Caco-2 (cell line): ENCODE data around the gene CGNL1. TPM values are rescaled to one million over a fixed set of nuclear protein-coding genes. Genes with fewer than 3 reads are reported as not detected.

Experiments used
- BruUV-seq: library from RNA; stranded (reverse); fragments of 400-500 nt; replicated peaks from 2 replicates; lab custom pipeline; 2021; lab: Mats Ljungman, UMichigan
- CTCF ChIA-PET: fragments of 300-600 bp; sonication (Branson Sonifier 250); formaldehyde crosslinking; loops from one replicate; lab custom pipeline; 2022; ENCODE audit warnings: antibody characterized with exemption; lab: Charles Lee
- POLR2A ChIA-PET: fragments of 300-600 bp; sonication (Branson Sonifier 250); formaldehyde crosslinking; loops from one replicate; lab custom pipeline; 2022; ENCODE audit warnings: antibody characterized with exemption; lab: Charles Lee
- DNase-seq, 2 experiments: peaks; one replicate each; pipeline versions ENCODE4 v3.0.0 to v3.0.0-alpha.2; 2020 to 2022
- H3K27me3 ChIP-seq: replicated peaks from 2 replicates; pipeline ENCODE4 v1.6.0; 2011; ENCODE audit warnings: low read length; ENCODE audit not compliant: control insufficient read depth, insufficient read depth
- H3K36me3 ChIP-seq: 2 replicates; pipeline ENCODE4 v1.5.1; 2011; ENCODE audit warnings: low read length; ENCODE audit not compliant: control insufficient read depth, insufficient read depth
- H3K4me1 ChIP-seq: fragments of 250-450 bp; sonication (Bioruptor Pico); 2 replicates; pipeline ENCODE4 v1.5.1; 2020; ENCODE audit warnings: mild to moderate bottlenecking
- H3K4me3 ChIP-seq: 2 replicates; pipeline ENCODE4 v1.5.1; 2011; ENCODE audit warnings: low read depth, mild to moderate bottlenecking, control low read depth, low read length
- H3K9me3 ChIP-seq: fragments of 250-450 bp; sonication (Bioruptor Pico); 2 replicates; pipeline ENCODE4 v1.5.1; 2020; ENCODE audit warnings: mild to moderate bottlenecking, moderate library complexity
- H3K27ac Mint-ChIP-seq: one replicate; pipeline ENCODE4 v1.8.0; 2022; ENCODE audit warnings: mixed read lengths; ENCODE audit not compliant: unreplicated experiment
- H3K27me3 Mint-ChIP-seq: one replicate; pipeline ENCODE4 v1.8.0; 2022; ENCODE audit warnings: mixed read lengths; ENCODE audit not compliant: insufficient read depth, unreplicated experiment
- H3K36me3 Mint-ChIP-seq: one replicate; pipeline ENCODE4 v1.8.0; 2022; ENCODE audit warnings: mild to moderate bottlenecking, mixed read lengths; ENCODE audit not compliant: insufficient read depth, unreplicated experiment
- H3K4me1 Mint-ChIP-seq: one replicate; pipeline ENCODE4 v1.8.0; 2022; ENCODE audit warnings: low read depth, mixed read lengths; ENCODE audit not compliant: unreplicated experiment
- H3K4me3 Mint-ChIP-seq: one replicate; pipeline ENCODE4 v1.8.0; 2022; ENCODE audit warnings: mild to moderate bottlenecking, moderate library complexity, mixed read lengths; ENCODE audit not compliant: unreplicated experiment
- H3K9me3 Mint-ChIP-seq: one replicate; pipeline ENCODE4 v1.8.0; 2022; ENCODE audit warnings: mixed read lengths; ENCODE audit not compliant: unreplicated experiment
- CTCF ChIP-seq, 2 experiments: fragments of 200-600 bp in 1 of 2; IDR thresholded peaks; 1 replicate in 1 of 2; 2 replicates in 1 of 2; pipeline versions ENCODE4 v1.5.1 to v1.8.0; 2011 to 2022; ENCODE audit warnings: antibody characterized with exemption in 1 of 2, control low read depth in 1 of 2, inconsistent platforms in 1 of 2, low read depth in 1 of 2, low read length in 1 of 2, mild to moderate bottlenecking in 1 of 2, moderate library complexity in 1 of 2; ENCODE audit not compliant: insufficient read depth in 1 of 2, severe bottlenecking in 1 of 2, unreplicated experiment in 1 of 2
- intact Hi-C: fragments of 100-400 bp; cut with micrococcal nuclease; formaldehyde crosslinking; loops from one replicate; pipeline ENCODE4 v1.10.0; 2022; ENCODE audit not compliant: unreplicated experiment
- total RNA-seq: library from RNA; stranded (reverse); gene quantifications from 2 replicates; pipeline ENCODE4 v1.2.3, GENCODE V29; 2022

The CGNL1 gene
- total RNA-seq, 1 experiment from 2014 or later = 8.3 TPM

DNA sequence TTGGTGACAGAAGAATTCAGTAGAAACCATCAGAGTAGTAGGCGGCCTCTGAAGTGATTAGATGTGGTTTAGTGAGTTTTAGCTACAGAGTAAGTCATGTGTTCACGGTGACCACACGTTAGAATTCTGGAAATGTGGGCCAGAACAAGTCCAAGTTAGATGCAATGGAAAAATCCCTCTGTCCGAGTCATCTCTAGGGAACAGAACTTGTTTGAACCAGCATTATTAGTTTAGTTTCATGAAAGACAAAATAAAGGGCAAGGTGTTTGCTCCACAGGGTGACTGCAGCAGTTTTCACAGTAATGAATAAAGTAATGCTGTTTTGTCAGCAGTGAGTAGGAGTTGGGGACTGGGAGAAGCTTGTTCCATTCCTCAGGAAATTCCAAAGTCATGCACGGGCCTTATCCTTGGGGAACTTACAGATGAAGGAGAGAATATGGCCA lies 100.2 kb downstream of the CGNL1 start:
- H3K4me3 ChIP-seq = no peak overlapping the region
- Mint-ChIP-seq H3K27ac (no peak overlapping the region), H3K4me3 (no peak overlapping the region), H3K9me3 (no peaks in the 10 kb centered on the region), H3K4me1 (peaks cover 29% of the 10 kb centered on the region), H3K36me3 (peaks cover 9% of the 10 kb centered on the region), H3K27me3 (no peaks in the 10 kb centered on the region)
- intact Hi-C loops = loop anchor here (5.0 kb wide), 1 partner anchor 51 kb away; no protein-coding TSS in a partner anchor
- no peaks in the 10 kb centered on the region for H3K9me3 ChIP-seq
- H3K27me3 ChIP-seq = no peaks in the 10 kb centered on the region
- no TSS peak for BruUV-seq
- H3K4me1 ChIP-seq = peaks cover 28% of the 10 kb centered on the region
- POLR2A ChIA-PET = no interaction called here
- H3K36me3 ChIP-seq = 0 out of 2 replicates have a peak, but pooled peaks cover 2% of the 10 kb centered on the region
- no peak for TF ChIP-seq CTCF (IDR thresholded peaks at IDR 0.05; ENCODE audit: insufficient read depth in 1 of 2, low read depth in 1 of 2, low read length in 1 of 2, severe bottlenecking in 1 of 2, unreplicated experiment in 1 of 2)
- DNase-seq = no peak
- CTCF ChIA-PET = no interaction called here

GRCh38 chr15:57477736-57478522 lies 101.6 kb downstream of the CGNL1 start:
- ChIA-PET CTCF (interaction anchor here (0.6 to 1.3 kb wide), 3 partner anchors 28 to 112 kb away, joined by 3 to 6 read pairs (median 5); no protein-coding TSS in a partner anchor), POLR2A (no interaction called here)
- Mint-ChIP-seq H3K9me3 (no peaks in the 10 kb centered on the region), H3K36me3 (peaks cover 9% of the 10 kb centered on the region), H3K27ac (peak overlapping the region; percentile 29), H3K4me3 (no peak overlapping the region), H3K27me3 (no peaks in the 10 kb centered on the region), H3K4me1 (peaks cover 29% of the 10 kb centered on the region)
- Histone ChIP-seq H3K4me1 (peaks cover 28% of the 10 kb centered on the region), H3K27me3 (no peaks in the 10 kb centered on the region), H3K9me3 (no peaks in the 10 kb centered on the region), H3K4me3 (no peak overlapping the region), H3K36me3 (0 out of 2 replicates have a peak, but pooled peaks cover 2% of the 10 kb centered on the region)
- intact Hi-C loops = loop anchor here (1.0 to 5.0 kb wide), 3 partner anchors 19 to 49 kb away; no protein-coding TSS in a partner anchor
- no TSS peak for BruUV-seq
- no peak for TF ChIP-seq CTCF (IDR thresholded peaks at IDR 0.05; ENCODE audit: insufficient read depth in 1 of 2, low read depth in 1 of 2, low read length in 1 of 2, severe bottlenecking in 1 of 2, unreplicated experiment in 1 of 2)
- DNase-seq = peak; percentile 69 to 84

DNA sequence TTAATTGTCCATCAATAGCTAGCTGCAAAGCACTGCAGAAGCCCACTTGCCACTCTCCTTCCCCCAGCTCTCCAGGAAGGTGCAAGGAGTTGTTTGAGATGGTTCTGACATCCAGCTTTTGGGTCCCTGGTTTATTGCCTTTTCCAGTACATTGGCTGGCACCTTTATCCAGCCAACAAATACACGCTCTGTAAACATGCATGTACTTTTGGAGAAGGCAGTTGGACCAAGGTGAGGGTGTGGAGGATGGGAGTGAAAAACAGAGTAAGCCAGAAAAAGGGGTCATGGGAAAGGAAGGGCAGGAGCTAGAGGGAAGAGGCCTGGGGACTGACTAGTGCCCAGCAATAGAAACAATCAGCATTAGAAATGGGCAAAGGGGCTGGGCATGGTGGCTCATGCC lies 102.7 kb downstream of the CGNL1 start:
- Histone ChIP-seq H3K36me3 (0 out of 2 replicates have a peak, but pooled peaks cover 2% of the 10 kb centered on the region), H3K4me1 (peaks cover 28% of the 10 kb centered on the region), H3K9me3 (no peaks in the 10 kb centered on the region), H3K4me3 (no peak overlapping the region), H3K27me3 (no peaks in the 10 kb centered on the region)
- ChIA-PET CTCF (interaction anchor here (1.3 kb wide), 1 partner anchor 48 kb away, joined by 6 read pairs; no protein-coding TSS in a partner anchor), POLR2A (interaction anchor here (0.6 kb wide), 1 partner anchor 474 kb away, joined by 3 read pairs; no protein-coding TSS in a partner anchor)
- Mint-ChIP-seq H3K4me3 (no peak overlapping the region), H3K4me1 (peaks cover 29% of the 10 kb centered on the region), H3K36me3 (peaks cover 9% of the 10 kb centered on the region), H3K9me3 (no peaks in the 10 kb centered on the region), H3K27ac (peak overlapping the region; percentile 2), H3K27me3 (no peaks in the 10 kb centered on the region)
- BruUV-seq = no TSS peak
- no peak for TF ChIP-seq CTCF (IDR thresholded peaks at IDR 0.05; ENCODE audit: insufficient read depth in 1 of 2, low read depth in 1 of 2, low read length in 1 of 2, severe bottlenecking in 1 of 2, unreplicated experiment in 1 of 2)
- intact Hi-C loops = loop anchor here (5.0 kb wide), 1 partner anchor 48 kb away; no protein-coding TSS in a partner anchor
- no peak for DNase-seq
